AG09309 (cell line): Measurements from ENCODE around the gene C13orf46.

ENCODE experiments used
- DNase-seq: peaks from one replicate; pipeline ENCODE4 v3.0.0-alpha.2; 2010; ENCODE audit warnings: low read depth
- H3K4me3 ChIP-seq: 2 replicates; pipeline ENCODE4 v1.5.1; 2011; ENCODE audit warnings: mild to moderate bottlenecking, low read depth, low read length, moderate library complexity; ENCODE audit not compliant: control insufficient read depth
- CTCF ChIP-seq: IDR thresholded peaks from 2 replicates; pipeline ENCODE4 v1.5.1; 2011; ENCODE audit warnings: mild to moderate bottlenecking, low read depth, low read length, inconsistent platforms; ENCODE audit not compliant: insufficient read depth, control insufficient read depth; ENCODE audit errors: missing control alignments

Gene C13orf46

GRCh38 chr13:113960276-113960948, 13.5 kb downstream of the C13orf46 start:
- H3K4me3 ChIP-seq = no peak overlapping the region
- TF ChIP-seq CTCF = no peak
- no peak for DNase-seq

DNA sequence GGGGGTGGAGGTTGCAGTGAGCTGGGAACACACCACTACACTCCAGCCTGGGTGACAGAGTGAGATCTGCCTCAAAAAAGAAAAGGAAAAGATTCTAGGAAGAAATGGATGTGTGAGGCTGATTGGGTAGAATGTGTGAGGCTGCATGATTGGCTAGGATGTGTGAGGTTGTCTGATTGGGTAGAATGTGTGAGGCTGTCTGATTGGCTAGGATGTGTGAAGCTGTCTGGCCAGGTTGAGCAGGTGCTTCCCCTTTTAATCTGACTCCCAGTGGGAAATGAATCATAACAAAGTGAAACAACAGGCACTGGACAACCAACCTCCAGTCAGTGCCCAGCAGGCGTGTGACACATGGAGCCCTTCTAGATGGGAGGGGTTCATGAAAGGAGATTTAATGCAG, 14.7 kb downstream of the C13orf46 start:
- no peak overlapping the region for H3K4me3 ChIP-seq
- no peak for DNase-seq
- TF ChIP-seq CTCF = no peak

DNA sequence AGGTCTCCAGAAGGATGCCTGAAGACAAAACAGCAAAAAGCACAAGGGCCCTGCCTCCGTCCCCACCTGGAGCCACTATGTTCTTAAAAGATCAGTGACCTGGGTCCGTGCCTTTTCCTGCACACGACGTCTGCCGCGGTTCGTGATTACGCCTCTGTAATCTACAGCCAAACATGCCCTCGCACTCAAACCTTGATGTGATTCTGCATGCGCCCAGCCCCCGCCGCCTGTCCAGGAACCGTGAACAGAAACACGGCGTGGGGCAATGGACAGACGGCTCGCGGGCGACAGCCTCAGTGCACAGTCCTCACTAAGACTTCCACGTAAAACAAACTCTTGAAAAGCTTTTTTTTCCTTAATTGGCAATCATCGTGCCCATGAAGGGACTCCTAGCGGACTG, 15.5 kb downstream of the C13orf46 start:
- no peak for TF ChIP-seq CTCF

DNA sequence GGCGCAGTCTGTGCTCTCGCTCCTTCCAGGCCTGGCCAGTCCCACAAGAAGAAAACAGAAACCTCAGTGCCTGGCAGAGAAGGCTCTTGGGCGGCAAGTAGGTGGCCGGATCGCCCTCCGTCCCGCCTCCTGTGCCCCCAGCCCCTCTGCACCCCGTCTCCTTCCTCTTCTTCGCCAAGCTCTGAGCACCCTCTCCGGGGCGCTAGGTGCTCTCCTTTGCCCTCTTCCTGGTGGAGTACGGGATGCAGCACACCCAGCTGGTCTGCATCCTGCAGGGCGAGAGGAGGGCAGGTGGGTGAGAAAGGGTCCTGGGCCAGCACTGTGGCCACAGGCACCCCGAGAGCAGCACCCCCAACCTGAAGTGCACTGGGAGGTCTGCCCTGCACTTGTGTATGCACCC, 17.3 kb downstream of the C13orf46 start:
- no peak for TF ChIP-seq CTCF
- no peak overlapping the region for H3K4me3 ChIP-seq
- no peak for DNase-seq

More for the DNA sequence above, 15.5 kb downstream of the C13orf46 start:
- no peak for DNase-seq
- H3K4me3 ChIP-seq = no peak overlapping the region

DNA sequence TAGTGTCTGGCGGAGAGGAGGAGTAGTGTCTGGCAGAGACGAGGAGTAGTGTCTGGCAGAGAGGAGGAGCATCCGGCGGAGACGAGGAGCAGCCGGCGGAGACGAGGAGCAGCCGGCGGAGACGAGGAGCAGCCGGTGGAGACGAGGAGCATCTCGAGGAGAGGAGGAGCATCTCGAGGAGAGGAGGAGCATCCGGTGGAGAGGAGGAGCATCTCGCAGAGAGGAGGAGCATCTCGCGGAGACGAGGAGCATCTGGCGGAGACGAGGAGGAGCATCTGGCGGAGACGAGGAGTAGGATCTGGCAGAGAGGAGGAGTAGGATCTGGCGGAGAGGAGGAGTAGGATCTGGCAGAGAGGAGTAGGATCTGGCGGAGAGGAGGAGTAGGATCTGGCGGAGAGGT, 18.2 kb downstream of the C13orf46 start:
- no peak overlapping the region for H3K4me3 ChIP-seq
- TF ChIP-seq CTCF = no peak
- DNase-seq = no peak

- no peak for TF ChIP-seq CTCF
- H3K4me3 ChIP-seq = no peak overlapping the region
- DNase-seq = no peak
Observed at GRCh38 chr13:113955235-113955634, 18.6 kb downstream of the C13orf46 start.
